Stromal cell of bone marrow (primary cell): ENCODE data around the gene GPR158.
"Not testable (repeated sequence)": the region's sequence is repeated elsewhere in the genome, so short reads cannot be mapped to it uniquely, and the experiment has no call there.

Experiments used
- DNase-seq: peaks from one replicate; pipeline ENCODE4 v3.0.0-alpha.2; 2012; ENCODE audit warnings: low read depth

GPR158 gene, protein sequence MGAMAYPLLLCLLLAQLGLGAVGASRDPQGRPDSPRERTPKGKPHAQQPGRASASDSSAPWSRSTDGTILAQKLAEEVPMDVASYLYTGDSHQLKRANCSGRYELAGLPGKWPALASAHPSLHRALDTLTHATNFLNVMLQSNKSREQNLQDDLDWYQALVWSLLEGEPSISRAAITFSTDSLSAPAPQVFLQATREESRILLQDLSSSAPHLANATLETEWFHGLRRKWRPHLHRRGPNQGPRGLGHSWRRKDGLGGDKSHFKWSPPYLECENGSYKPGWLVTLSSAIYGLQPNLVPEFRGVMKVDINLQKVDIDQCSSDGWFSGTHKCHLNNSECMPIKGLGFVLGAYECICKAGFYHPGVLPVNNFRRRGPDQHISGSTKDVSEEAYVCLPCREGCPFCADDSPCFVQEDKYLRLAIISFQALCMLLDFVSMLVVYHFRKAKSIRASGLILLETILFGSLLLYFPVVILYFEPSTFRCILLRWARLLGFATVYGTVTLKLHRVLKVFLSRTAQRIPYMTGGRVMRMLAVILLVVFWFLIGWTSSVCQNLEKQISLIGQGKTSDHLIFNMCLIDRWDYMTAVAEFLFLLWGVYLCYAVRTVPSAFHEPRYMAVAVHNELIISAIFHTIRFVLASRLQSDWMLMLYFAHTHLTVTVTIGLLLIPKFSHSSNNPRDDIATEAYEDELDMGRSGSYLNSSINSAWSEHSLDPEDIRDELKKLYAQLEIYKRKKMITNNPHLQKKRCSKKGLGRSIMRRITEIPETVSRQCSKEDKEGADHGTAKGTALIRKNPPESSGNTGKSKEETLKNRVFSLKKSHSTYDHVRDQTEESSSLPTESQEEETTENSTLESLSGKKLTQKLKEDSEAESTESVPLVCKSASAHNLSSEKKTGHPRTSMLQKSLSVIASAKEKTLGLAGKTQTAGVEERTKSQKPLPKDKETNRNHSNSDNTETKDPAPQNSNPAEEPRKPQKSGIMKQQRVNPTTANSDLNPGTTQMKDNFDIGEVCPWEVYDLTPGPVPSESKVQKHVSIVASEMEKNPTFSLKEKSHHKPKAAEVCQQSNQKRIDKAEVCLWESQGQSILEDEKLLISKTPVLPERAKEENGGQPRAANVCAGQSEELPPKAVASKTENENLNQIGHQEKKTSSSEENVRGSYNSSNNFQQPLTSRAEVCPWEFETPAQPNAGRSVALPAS (N-terminal part only)

GRCh38 chr10:25174461-25175230 lies at the start of gene GPR158:
TSS of gene GPR158 (plus strand) at chr10:25175001. CDS start at chr10:25175421, 420 bp downstream.
- peak; percentile 91 for DNase-seq

GRCh38 chr10:25125201-25125611 lies 49.6 kb upstream of the GPR158 start:
- DNase-seq, result no peak

GRCh38 chr10:25129592-25129991 lies 45.2 kb upstream of the GPR158 start:
- DNase-seq, result no peak

DNA sequence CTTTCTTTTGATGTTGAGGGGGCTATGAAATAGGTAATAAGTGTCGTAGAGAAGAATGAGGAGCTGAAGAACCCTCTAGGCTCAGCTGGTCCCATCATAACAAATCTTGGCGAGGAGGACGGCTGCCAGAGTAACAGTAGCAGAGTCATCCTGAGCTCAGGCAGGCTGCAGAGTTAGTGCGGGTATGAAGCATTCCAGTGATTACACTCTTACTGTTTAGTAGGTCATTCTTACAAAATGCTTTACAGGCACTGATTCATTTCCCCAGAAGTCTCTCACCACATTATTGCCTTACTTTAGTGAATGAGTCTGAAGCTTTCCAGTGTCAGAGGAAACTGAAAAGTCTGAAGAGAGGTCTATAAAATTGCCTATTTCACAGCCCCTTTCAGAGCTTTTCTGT lies 43.9 kb upstream of the GPR158 start:
- peak; percentile 65 for DNase-seq

GRCh38 chr10:25142116-25142864 lies 32.5 kb upstream of the GPR158 start:
- DNase-seq, result peak; percentile 1

DNA sequence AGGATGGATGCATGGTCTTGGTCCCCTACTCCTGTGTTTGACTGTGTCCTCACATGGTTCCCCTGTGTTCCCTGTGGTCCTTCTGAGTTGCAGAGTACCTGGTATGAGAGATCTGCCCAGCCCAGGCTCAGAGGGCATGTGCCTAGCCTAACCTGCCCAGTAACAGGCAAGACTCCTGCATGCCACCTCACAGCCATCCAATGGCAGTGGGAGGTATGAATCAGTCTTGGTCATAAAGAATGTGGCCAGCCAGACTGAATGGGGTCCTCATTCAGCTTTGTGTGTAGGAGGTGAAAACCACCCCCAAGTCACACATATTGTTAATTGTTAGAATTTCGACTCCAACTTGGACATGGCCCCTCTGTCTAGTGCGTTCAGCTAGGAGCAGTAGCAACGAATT lies 17.2 kb upstream of the GPR158 start:
- no peak for DNase-seq

- no peak for DNase-seq
Measured at GRCh38 chr10:25159591-25159990, 15.2 kb upstream of the GPR158 start.

DNA sequence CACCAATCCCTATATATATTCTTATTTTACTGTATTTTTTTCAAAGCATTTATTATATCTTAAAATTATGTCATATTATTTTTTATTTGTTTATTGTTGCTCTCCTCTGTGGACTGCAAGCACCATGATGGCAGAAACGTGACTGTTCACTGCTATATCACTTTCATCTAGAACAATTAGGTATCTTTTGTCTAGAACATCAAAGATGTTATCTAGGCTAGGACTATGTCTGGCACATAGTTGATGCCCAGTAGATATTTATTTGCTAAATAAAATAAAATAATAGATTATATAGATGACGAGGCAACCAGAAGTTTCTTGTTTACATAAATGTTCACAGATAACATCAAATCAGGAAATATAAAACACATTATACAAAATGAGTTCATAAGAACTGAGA lies 12.4 kb upstream of the GPR158 start:
- DNase-seq, result no peak

DNA sequence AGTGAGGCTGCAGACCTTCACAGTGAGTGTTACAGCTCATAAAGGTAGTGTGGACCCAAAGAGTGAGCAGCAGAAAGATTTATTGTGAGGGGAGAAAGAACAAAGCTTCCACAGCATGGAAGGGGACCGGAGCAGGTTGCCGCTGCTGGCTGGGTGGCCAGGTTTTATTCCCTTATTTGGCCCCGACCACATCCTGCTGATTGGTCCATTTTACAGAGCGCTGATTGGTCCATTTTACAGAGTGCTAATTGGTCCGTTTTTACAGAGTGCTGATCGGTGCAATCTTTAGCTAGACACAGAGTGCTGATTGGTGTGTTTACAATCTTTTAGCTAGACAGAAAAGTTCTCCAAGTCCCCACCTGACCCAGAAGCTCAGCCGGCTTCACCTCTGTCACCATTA lies 11.3 kb upstream of the GPR158 start:
- DNase-seq, result not testable (repeated sequence)

DNA sequence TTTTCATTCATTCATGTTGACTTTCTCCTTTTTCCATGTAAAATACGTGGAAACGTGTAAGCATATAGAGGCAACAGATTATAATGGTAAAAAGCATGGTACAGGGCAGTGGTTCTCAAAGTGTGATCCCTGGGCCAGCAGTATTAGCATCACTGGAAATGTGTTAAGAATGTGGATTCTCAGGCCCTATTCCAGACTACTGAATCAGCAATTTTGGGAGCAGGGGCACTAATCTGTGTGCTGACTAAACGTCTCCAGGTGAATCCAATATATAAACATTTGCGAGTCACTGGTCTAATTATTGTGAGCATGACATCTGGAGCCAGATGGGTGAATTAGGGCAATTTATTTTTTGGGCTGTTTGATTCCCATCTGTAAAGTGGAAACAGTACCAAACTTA lies 5.1 kb upstream of the GPR158 start:
- no peak for DNase-seq

GRCh38 chr10:25170627-25171026 lies 4.2 kb upstream of the GPR158 start:
- DNase-seq, result no peak

DNA sequence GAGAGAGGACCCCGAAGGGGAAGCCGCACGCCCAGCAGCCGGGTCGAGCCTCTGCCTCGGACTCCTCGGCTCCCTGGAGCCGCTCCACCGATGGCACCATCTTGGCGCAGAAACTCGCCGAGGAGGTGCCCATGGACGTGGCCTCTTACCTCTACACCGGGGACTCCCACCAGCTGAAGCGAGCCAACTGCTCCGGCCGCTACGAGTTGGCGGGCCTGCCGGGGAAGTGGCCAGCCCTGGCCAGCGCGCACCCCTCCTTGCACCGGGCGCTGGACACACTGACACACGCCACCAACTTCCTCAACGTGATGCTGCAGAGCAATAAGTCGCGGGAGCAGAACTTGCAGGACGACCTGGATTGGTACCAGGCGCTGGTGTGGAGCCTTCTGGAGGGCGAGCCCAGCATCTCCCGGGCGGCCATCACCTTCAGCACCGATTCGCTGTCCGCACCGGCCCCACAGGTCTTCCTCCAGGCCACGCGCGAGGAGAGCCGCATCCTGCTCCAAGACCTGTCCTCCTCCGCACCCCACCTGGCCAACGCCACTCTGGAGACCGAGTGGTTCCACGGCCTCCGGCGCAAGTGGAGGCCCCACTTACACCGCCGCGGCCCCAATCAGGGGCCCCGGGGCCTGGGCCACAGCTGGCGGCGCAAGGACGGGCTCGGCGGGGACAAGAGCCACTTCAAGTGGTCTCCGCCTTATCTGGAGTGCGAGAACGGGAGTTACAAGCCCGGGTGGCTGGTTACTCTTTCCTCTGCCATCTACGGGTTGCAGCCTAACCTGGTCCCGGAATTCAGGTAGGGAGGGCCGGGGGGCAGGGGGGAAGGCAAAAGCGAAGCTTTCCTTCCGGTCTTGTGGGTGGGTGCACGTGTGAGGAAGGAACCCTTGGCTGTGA lies 973 bp downstream of the GPR158 start:
- no peak for DNase-seq

DNA sequence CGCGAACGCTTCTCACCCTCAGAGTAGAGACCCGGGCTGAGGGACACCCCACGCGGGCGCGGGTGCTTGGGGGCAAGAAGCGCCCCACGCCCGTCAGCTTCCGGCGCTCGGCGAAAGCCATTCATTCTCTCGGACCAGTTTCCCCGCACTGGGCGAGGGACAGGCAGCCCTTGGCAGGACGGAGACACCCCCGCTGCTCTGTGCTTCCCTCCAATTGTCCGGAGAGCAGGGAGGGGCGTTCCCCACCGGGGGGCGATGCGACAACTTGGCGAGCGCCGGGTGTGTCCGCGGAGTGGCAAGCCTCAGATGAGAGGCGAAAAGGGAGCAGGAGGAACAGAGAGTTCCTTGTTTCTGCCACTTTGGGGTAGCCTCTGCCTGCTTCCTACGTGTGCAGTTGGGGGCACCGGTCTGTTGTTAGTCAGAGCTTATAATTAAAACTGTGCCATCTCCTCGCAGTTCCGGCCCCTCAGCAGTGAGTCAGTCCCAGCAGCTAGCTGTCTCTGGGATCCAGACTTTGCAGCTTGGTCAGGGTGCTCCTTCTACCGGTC lies 1.7 kb downstream of the GPR158 start:
- DNase-seq, result no peak

DNA sequence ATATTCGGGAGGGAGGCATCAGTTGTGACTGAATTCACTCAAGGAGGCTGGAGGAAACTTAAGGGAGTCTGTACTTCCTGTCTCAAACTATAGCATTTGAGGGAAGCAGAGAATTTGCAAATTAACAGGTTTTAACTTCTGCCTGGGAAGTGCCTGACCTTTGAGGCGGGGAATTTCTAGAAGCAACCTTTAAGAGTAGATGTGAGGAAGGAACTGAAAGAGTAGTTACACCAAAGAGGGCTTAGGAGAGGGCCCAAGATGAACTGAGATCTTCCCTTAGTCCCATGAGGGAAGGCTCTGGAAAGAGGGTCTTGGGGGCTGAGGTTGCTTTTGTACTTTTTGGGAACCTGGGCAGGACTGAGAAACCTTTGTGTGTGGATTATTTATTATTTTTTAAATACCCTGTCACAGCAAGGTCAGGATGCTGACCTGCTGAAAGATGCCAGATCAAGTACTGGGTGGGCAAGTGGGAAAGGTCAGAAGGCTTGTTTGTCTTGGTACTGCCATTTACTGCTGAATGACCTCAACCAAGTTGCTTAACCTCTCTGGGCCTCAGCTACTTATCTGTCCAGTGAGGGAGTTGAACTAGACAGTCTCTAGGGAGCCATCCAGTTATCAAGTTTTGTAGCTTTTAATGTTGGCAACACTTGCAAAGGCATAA lies 2.4 kb downstream of the GPR158 start:
- DNase-seq, result no peak

GRCh38 chr10:25177754-25178135 lies 2.9 kb downstream of the GPR158 start:
- no peak for DNase-seq

DNA sequence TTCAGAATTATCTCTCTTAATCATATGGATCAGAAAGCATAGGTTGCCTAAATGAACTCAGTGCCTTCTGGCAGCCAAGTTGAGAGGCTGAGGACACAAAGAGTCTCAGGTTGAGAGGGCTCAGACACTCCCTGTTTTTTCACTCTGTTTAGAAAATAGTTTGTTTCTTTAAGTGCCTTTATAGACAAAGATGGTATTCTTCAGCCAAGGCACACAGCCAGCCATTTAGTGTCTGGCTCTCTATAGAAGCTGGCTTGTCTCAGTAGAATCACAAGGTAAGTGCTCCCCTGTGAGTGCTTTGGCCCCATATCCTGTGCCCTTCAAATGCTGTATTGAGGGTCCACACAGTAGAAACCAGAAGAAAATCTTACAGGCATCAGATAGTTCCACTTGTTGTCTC lies 3.6 kb downstream of the GPR158 start:
- DNase-seq, result no peak

DNA sequence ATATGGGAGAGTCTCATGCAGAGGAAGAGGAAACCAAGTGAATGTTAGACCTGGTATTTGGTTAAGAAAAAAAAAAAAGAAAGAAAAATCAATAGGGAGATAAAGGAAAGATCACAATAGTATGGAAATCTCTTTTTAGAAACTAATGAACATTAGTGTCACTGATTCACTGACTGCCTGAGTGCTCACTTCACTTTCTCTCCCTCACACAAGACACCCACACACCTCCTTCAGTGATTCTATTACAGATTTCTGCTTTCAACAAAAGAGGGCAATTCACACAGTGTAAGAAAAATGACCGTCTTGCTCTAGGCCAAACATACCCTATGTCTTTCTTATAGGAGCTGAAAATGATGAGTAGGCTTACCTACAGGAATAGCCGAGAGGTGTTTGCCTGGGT lies 6.0 kb downstream of the GPR158 start:
- no peak for DNase-seq

DNA sequence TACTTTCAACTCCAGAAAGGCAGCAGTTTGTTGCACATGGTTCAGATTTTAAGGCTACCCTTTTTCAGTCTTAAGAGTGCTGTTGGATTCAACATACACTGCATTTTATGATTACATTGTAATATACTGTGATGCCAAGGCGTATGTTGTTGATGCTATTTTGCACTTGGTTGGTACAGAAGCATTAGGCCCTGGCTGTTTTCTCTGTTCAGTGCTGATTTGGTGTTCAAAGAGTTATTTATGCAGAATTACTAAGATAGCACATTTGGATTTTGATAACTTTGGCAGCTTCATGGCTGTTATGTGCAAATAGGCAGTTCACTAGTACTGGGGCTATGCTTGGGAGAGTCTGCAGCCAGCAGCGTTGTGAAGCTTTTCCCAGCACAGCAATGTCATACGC lies 7.8 kb downstream of the GPR158 start:
- no peak for DNase-seq
